Stimulated activated CD4-positive, alpha-beta T cell treated with anti-CD3 and anti-CD28 coated beads, Interleukin-2, amount 100 ng/mL, for 4 hours (primary cell): ENCODE results near the gene RNF151.
"Not testable (repeated sequence)": the region's sequence is repeated elsewhere in the genome, so short reads cannot be mapped to it uniquely, and the experiment has no call there.

Experiments
- DNase-seq: peaks from one replicate; pipeline ENCODE4 v3.0.0-alpha.2; 2020; ENCODE audit warnings: low read depth

Gene RNF151

DNA sequence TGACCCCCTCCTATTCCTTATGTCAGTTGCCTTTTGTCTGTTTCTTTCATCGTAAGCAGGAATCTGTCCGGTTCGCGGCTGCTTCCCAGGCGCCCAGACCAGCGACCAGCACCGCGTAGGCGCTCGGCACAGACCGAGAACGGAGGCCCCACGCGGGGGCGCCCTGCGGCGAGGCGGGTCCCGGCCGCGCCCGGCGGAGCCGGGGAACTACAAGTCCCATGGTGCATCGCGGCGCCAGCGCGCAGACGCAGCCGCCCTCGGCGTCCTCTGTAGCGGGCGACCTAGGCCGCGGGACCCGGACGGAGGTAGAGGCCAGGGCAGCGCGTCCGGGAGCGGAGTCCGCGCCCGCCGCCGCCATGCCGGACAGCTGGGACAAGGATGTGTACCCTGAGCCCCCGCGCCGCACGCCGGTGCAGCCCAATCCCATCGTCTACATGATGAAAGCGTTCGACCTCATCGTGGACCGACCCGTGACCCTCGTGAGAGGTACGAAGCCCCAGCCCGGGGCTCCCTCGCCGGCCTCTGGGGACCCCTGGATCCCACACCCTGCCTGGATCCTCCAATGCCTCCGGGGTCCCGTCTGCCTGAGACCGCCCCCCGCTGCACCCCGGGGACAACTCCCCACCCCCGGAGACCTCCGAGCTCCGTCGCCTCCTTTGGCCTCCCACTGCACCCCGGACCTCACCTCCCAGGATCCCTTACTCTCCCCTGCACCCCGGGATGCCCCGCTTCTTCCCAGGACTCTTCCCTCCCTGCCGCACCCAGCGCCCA, 7.2 kb upstream of the RNF151 start, which contains the start of gene NDUFB10:
Gene NDUFB10 (plus strand): TSS at position 270 of the 771 bp plus-strand sequence. CDS start 87 bp downstream, at position 357.
- peak; percentile 86 for DNase-seq

DNA sequence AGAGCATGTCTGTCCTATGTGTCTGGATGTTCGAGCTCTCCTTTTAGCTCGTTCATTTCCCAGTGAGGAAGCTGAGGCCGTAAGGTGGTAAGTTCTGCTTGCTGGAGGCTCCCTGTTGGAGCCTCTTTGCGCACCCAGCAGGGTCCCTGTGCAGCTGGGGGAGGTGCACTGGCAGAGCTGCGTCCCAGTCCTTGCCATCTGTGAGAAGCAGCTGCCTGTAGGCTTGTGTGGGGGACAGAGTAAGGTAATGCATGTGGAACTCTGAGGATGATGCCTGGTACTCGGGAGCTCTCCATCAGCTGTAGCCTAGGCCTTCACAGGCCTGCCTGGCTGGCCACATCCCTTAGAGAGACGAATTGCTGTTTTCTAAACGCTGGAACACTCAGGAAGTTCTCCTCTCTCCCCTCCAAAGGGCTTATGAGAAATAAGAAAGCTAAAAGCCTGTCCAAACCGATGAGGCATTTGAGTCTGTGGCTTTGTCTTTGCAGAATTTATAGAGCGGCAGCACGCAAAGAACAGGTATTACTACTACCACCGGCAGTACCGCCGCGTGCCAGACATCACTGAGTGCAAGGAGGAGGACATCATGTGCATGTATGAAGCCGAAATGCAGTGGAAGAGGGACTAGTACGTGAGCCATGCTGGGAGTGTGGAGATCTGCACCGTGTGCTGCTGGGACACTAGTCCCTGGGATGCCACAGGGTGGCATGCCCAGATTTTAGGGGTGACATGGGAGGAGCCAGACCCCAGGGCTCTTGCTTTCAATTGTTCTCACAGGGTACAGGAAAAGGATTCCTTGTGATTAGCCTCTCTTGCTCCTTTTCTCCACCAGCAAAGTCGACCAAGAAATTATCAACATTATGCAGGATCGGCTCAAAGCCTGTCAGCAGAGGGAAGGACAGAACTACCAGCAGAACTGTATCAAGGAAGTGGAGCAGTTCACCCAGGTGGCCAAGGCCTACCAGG, 5.7 kb upstream of the RNF151 start:
- DNase-seq, result no peak

DNA sequence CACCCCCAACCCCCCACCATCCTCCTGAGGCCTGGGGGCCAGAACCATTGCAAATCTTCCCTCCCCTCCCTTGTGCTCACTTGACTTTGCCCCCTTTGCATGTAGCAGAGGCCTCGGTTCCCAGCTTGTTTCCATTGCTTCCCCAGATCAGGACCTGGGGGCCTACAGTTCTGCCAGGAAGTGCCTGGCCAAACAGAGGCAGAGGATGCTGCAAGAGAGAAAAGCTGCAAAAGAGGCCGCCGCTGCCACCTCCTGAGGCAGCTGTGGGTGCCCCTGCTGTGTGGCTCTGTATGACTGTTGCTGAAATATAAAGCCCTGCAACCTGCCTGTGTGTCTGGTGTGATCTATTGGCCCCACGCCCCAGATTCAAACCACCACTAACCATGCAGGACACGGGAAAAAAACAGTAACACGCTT, 5.0 kb upstream of the RNF151 start:
- DNase-seq, result no peak

DNA sequence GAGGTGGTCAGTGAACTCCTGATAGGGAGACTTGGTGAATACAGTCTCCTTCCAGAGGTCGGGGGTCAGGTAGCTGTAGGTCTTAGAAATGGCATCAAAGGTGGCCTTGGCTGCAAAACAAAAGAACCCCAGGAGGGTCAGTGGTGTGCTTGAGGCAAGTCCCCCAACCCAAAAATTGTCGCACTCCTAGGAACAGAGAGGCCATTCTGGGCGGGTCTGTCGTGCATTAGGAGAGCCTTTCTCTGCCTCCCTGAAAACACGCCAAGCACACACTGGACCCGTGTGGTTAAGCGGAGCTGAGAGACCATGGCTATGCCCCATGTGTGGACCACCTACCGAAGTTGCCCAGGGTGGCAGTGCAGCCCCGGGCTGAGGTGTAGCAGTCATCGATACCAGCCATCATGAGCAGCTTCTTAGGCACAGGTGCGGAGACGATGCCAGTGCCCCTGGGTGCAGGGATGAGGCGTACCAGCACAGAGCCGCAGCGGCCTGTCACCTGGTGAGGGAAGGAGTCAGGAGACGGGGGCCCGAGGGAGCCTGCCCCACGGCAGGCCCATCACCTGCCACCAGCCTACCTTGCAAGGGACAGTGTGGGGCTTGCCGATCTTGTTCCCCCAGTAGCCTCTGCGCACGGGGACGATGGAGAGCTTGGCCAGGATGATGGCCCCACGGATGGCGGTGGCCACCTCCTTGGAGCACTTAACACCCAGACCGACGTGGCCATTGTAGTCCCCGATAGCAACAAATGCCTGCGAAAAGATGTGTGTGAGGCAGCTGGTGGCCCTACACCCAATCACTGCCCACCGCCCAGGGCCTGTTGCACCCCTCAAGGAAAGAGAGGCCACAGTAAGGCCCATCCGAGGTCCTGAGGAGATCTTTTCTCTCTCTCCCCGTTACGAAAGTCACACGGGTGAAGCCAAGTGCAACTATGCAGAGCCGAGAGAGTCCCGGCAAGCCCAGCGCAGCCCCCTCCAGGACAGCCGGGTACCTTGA, 4.2 kb upstream of the RNF151 start:
- not testable (repeated sequence) for DNase-seq

DNA sequence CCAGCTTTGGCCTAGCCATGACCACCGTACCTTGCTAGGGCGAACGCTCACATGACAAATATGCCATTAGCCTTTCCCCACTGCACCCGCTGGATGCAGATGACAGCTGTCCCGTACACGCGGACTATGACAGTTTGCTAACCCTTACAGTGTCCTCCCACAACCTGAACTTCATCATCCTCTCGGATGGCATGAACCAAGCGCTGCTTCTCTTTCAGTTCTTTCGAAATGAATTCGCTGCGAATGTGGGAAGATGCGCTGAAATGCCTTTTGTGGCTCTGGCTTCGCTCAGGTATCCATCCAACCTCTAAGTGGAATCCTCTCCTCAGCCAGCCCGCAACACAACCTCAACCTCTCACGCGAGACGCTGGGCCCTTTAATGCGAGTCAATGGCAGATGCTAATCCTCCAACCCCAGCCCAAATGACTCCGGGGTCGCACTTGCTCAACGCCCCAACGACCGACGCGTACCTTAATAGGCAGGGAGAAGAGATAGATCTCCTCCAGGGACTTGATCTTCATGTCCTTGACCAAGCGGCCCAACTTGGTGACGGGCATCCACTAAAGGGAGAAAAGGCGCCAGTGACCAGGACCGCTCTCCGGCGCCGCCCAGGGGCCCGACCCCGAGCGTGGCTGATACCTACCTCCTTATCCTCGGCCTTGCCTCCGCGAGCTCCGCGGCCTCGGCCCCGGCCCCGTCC, 2.7 kb upstream of the RNF151 start:
- DNase-seq, result no peak

DNA sequence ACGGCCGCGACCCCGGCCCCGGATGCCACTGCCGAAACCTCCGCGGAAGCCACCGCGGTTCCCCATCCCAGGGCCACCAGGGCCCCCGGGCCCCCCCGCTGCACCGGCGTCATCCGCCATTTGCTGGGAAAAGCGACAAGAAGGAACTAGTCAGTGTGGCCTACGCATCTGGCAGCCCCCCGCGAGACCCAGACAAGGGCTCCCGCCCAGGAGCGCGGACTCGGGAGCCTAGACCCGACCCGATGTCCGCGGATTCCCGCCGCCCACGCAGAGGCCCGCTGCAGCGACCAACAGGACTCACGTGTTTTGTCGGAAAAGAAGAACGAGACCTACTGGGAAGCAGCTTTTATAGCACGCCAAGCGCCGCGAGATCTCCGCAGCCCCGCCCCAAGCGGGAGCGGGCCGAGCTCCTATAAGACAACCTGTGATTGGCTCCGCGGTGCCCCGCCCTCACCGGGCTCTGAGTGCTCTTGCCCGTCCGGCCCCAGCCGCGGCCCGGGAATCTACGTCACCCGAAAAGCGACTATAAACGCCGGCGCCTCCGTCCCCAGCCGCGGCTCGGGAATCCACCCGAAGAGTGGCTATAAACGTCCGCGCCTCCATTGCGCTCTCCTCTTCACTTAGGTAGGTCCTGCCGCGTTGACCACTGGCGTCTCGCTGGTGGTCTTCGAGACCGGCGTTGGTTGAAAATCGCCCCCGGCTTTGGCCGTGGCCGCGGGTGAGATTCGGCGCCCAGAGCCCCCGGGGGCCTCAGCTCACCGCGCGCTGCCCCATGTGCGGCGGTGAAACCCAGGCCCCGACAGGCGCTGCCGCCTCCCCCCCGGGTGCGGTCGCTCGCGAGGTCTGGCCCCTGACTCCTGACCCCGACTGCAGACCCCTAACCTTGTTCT, 1.9 kb upstream of the RNF151 start, which contains the start of gene RPS2:
Gene RPS2 (minus strand): TSS at position 321 of the 890 bp plus-strand sequence. CDS start 201 bp downstream, at position 120.
- peak; percentile 96 for DNase-seq

DNA sequence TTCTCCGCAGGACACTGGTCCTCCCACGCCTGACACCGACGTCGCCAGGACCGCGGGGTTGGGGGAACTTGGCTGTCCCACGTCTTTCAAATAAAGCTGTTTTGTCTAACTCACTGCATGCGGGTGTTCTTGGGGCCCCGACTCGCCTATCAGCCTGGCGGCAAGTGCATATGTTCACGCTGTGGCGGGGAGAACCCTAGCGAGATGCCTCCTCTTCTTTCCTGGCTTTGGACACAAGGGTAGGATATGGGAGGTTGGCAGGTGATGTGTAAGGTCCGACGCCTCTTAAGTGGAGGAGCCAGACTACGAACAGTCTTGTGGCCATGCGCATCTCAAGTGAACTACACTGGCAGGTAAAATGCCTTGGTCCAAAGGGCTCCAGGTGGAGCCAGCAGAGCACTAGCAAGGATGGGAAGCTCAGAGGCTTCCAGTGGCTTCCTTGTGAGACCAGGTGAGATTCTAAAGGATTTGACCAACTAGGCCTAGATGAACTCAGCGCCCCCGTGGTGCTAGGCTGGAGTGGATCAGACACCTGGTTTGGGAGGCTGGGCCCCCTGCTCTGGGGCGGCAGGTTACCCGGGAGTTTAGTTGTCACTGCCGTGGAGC, 1.2 kb upstream of the RNF151 start:
- no peak for DNase-seq

DNA sequence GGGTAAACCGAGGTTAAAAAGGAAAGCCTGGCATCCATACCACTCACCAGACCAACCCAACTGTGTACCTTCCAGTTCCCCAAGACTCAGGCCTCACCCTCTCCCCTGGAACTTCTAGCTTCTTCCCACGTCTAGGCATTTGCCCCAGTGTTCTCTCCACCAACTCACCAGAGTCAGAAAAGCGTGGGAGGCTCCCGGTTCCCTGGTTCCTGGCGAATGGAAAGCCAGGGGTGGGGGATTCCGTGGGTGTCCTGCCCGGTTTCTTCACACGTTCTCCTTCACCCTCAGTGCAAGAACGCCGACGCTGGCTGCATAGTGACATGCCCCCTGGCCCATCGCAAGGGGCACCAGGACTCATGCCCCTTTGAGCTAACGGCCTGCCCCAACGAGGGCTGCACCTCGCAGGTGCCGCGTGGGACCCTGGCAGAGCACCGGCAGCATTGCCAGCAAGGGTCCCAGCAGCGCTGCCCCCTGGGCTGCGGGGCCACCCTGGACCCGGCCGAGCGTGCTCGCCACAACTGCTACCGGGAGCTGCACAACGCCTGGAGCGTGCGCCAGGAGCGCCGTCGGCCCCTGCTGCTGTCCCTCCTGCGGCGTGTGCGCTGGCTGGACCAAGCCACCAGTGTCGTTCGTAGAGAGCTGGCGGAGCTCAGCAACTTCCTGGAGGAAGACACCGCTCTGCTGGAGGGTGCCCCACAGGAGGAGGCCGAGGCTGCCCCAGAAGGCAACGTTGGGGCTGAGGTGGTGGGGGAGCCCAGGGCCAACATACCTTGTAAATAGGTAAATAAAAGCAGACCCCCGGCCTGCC, 1.7 kb downstream of the RNF151 start:
- DNase-seq, result no peak

DNA sequence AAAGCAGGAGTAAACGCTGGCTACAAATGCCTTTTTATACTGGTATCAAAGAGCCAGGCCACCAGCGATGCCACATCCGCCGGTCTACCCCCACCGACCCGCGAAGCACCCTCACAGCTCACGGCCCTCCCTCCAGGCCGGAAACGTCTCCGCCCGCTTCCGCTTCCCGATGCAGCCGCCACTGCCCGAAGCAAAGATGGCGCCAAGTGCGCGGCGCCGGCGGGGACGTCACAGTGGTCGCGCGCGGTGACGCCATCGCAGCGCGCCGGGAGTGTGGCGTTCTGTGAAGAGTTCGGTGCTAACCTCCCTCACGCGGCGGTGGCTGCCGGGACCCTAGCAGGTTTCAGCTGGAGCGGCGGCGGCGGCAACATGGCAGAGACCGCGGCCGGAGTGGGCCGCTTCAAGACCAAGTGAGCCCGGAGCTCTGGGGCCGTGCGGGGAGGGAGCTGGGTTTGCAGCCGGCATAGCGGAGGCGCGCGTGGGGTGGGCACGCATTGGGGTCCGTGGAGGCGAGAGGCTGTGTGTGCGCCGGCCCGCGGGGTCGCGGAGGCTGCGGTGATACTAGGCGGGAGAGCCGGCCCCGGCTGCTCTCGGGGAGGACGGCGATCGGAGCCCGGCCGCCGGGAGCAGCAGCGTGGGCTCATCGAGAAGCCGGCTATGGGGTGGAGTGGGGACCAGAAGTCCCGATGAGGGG, 5.3 kb downstream of the RNF151 start, which contains the start of gene TBL3:
Gene TBL3 (plus strand): TSS at position 258 of the 694 bp plus-strand sequence. CDS start 112 bp downstream, at position 370.
- DNase-seq, result peak; percentile 92

DNA sequence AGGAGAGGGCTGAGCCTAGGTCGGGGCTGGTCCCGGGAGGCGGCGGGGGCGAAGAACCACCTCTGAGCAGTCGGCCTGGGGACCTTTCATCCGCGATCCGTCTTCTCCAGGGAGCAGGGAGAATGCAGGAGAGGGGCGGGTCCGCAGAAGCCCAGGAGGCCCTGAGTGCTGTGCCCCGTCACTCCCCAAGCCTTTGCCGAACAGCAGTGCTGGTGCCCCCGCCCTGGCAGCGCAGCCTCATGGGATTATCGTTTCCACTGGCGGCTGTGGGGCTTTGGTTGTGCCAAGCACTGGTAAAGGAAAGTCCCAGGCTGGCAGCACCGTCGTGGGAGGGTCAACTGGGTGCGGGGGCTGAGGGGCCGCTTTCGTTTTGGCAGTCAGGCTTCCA, 5.8 kb downstream of the RNF151 start:
- DNase-seq, result no peak

DNA sequence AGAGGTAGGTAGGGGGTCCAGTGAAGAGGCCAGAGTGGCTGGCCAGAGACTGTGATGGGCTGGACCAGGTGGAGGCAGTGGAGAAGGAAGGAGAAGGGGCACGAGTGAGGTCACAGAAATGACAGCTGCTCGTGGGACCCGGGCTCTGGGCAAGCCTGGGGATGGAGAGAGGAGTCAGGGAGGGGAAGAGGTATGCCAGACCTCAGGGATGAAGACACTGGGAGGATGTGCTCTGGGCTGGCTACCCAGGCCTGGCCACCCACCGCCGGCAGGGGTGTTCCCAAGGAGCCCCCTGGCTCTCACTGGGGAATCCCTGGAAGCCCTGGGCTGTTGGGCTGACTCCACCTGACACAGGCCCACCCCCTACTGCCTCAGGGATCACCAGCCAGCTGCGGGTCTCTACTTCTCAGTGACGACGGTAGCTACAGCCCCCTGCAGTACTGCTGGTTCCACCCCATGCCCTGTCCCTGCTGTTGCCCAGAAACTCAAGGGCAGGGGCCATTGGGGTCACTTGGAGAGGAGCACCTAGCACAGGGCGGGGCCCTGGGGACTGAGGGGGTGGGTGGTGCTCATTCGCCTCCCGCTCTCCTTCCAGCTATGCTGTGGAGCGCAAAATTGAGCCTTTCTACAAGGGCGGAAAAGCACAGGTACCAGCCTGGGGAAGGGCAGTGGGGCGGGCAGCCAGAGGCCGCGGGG, 7.0 kb downstream of the RNF151 start:
- no peak for DNase-seq

DNA sequence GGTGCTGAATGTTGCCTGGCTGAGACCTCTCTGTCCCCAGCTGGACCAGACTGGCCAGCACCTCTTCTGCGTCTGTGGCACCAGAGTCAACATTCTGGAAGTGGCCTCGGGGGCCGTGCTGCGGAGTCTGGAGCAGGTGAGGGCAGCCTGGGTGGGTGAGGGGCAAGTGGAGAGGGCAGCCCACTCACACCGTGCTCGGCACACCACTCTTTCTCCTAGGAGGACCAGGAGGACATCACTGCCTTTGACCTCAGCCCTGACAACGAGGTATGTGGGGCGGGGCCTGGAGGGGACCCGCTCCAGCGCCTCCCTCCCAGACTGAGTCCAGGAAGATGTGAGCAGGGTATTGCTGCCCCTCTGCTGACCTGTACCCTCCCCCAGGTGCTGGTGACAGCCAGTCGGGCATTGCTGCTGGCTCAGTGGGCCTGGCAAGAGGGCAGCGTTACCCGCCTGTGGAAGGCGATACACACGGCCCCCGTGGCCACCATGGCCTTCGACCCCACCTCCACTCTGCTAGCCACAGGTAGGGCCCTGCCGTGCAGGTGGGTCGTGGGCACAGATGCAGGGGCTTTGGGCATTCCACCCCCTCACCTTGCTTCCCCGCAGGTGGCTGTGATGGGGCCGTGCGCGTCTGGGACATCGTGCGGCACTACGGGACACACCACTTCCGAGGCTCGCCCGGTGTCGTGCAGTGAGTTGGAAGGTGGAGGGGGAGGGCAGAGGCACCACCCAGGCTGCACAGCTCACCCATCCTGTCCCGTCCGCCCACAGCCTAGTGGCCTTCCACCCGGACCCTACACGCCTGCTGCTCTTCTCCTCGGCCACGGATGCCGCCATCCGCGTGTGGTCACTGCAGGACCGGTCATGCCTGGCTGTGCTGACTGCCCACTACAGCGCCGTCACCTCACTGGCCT, 7.8 kb downstream of the RNF151 start:
- DNase-seq, result no peak

DNA sequence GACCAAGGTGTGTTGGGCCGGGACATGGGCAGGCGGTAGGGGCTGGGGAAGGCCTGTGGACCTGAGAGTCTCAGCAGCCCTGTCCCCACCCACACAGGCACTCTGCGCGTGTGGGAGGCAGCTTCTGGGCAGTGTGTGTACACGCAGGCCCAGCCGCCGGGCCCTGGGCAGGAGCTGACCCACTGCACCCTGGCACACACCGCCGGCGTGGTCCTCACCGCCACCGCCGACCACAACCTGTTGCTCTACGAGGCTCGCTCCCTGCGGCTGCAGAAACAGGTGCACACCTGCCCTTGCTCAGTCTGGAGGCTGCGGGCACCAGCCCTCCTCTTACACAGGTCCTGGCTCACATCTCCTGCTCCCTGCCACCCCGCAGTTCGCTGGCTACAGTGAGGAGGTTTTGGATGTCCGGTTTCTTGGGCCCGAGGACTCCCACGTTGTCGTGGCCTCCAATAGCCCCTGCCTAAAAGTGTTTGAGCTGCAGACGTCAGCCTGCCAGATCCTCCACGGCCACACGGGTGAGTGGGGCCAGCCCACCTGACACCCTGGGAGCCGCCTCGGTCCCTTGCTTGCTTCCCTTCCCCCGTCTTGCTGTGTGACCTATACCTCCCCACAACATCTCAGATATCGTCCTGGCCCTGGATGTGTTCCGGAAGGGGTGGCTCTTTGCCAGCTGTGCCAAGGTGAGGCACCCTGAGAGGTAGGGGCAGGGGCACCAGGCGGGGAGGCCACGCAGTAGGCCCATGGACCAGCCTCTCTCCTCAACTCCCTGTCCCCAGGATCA, 9.0 kb downstream of the RNF151 start:
- DNase-seq, result no peak

DNA sequence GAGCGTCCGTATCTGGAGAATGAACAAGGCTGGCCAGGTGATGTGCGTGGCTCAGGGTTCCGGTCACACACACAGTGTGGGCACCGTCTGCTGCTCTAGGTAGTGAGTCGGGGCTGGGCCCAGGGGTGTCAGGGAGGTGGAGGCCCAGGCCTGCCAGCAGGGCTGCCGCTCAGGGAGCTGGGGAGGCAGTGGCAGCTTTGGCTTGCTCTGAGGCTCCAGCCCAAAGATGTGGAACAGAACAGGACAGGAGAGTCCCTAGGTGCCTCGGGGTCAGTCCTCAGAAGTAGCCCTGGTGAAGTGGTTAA, 9.5 kb downstream of the RNF151 start:
- no peak for DNase-seq
